Activated naive CD4-positive, alpha-beta T cell treated with anti-CD3 and anti-CD28 coated beads, Interleukin-2, amount 50 U/mL, for 72 hours (primary cell): ENCODE measurements around the gene NKAIN2. TPM values are rescaled to one million over a fixed set of nuclear protein-coding genes. Genes with fewer than 3 reads are reported as not detected.

Experiments used
- ATAC-seq, 2 donors: fragments of 150-1000 bp; cut with Tn5 transposase; 2 replicates each; pipeline ENCODE4 v1.10.0; 2021; ENCODE audit warnings: mild to moderate bottlenecking in 2 of 2, moderate library complexity in 2 of 2
- DNase-seq, 2 donors: peaks; one replicate each; pipeline ENCODE4 v3.0.0; 2021 to 2022; ENCODE audit warnings: low spot score in 2 of 2
- H3K27ac Mint-ChIP-seq, 2 donors: one replicate each; pipeline ENCODE4 v1.8.0; 2022; ENCODE audit warnings: mild to moderate bottlenecking in 2 of 2, mixed read lengths in 2 of 2
- H3K36me3 Mint-ChIP-seq, 2 donors: one replicate each; pipeline ENCODE4 v1.8.0; 2022; ENCODE audit warnings: mixed read lengths in 2 of 2
- H3K9me3 Mint-ChIP-seq, 2 donors: one replicate each; pipeline ENCODE4 v1.8.0; 2022; ENCODE audit warnings: mixed read lengths in 2 of 2
- total RNA-seq, 2 donors: library from RNA; stranded (reverse); gene quantifications; one replicate each; pipeline ENCODE4 v1.2.3, GENCODE V29; 2022

The NKAIN2 gene
- total RNA-seq, 2 donors from 2014 or later, result not detected

DNA sequence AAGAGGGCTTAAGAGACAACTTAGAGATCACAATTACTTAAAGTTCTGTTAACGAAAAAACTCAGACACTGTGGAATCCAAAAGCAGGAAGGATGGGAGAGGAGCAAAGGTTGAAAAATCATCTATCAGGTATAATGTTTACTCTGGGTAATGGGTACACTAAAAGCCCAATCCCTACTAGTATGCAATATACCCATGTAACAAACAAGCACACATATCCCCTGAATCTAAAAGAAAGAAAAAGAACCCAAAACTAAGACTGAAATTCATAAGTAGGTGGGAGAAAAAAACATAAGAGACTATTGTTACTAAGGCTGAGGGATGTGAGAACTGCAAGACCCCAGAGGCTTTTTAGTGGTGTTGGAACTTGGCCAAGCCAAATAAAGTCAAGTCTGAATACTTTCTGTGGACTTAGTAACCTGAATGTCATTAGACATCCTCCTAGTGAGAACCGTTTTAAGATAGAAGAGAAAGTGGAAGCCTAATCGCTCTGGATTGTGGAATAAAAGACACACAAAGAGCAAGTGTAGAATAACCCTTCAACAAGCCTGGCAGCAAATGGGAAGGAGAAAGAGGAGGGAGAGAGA lies 969.2 kb downstream of the NKAIN2 start:
- H3K9me3 Mint-ChIP-seq, result no peaks in the 10 kb centered on the region
- no peak for DNase-seq
- no peaks in the 10 kb centered on the region for H3K36me3 Mint-ChIP-seq
- H3K27ac Mint-ChIP-seq, result no peak overlapping the region
- no peak for ATAC-seq

- Mint-ChIP-seq H3K27ac (no peak overlapping the region), H3K9me3 (no peaks in the 10 kb centered on the region), H3K36me3 (no peaks in the 10 kb centered on the region)
- no peak for DNase-seq
- no peak for ATAC-seq
Measured at GRCh38 chr6:124775121-124775520, 971.5 kb downstream of the NKAIN2 start.

- Mint-ChIP-seq H3K9me3 (no peaks in the 10 kb centered on the region), H3K27ac (no peak overlapping the region), H3K36me3 (no peaks in the 10 kb centered on the region)
- ATAC-seq (no peak), DNase-seq (no peak)
Measured at GRCh38 chr6:124777863-124778262, 974.2 kb downstream of the NKAIN2 start.

- DNase-seq (no peak), ATAC-seq (no peak)
- no peaks in the 10 kb centered on the region for H3K36me3 Mint-ChIP-seq
- H3K9me3 Mint-ChIP-seq, result no peaks in the 10 kb centered on the region
- H3K27ac Mint-ChIP-seq, result no peak overlapping the region
Measured at GRCh38 chr6:124780623-124781022, 977.0 kb downstream of the NKAIN2 start.

- Mint-ChIP-seq H3K36me3 (no peaks in the 10 kb centered on the region), H3K27ac (no peak overlapping the region), H3K9me3 (peaks cover 0 to 7% of the 10 kb centered on the region in 2 donors)
- no peak for DNase-seq
- ATAC-seq, result no peak
Measured at GRCh38 chr6:124783344-124783743, 979.7 kb downstream of the NKAIN2 start.

GRCh38 chr6:124791156-124791555 lies 987.5 kb downstream of the NKAIN2 start:
- ATAC-seq (no peak), DNase-seq (no peak)
- Mint-ChIP-seq H3K9me3 (peaks cover 0 to 7% of the 10 kb centered on the region in 2 donors), H3K36me3 (no peaks in the 10 kb centered on the region), H3K27ac (no peak overlapping the region)

GRCh38 chr6:124792386-124792785 lies 988.7 kb downstream of the NKAIN2 start:
- peaks cover 0 to under 1% of the 10 kb centered on the region in 2 donors for H3K9me3 Mint-ChIP-seq
- H3K36me3 Mint-ChIP-seq, result no peaks in the 10 kb centered on the region
- DNase-seq, result no peak
- ATAC-seq, result no peak
- no peak overlapping the region for H3K27ac Mint-ChIP-seq

- ATAC-seq (no peak), DNase-seq (no peak)
- Mint-ChIP-seq H3K36me3 (no peaks in the 10 kb centered on the region), H3K27ac (no peak overlapping the region), H3K9me3 (no peaks in the 10 kb centered on the region)
Measured at GRCh38 chr6:124793398-124793797, 989.7 kb downstream of the NKAIN2 start.

- no peak for DNase-seq
- Mint-ChIP-seq H3K27ac (no peak overlapping the region), H3K36me3 (no peaks in the 10 kb centered on the region), H3K9me3 (no peaks in the 10 kb centered on the region)
- no peak for ATAC-seq
Measured at GRCh38 chr6:124795643-124796463, 992.2 kb downstream of the NKAIN2 start.

DNA sequence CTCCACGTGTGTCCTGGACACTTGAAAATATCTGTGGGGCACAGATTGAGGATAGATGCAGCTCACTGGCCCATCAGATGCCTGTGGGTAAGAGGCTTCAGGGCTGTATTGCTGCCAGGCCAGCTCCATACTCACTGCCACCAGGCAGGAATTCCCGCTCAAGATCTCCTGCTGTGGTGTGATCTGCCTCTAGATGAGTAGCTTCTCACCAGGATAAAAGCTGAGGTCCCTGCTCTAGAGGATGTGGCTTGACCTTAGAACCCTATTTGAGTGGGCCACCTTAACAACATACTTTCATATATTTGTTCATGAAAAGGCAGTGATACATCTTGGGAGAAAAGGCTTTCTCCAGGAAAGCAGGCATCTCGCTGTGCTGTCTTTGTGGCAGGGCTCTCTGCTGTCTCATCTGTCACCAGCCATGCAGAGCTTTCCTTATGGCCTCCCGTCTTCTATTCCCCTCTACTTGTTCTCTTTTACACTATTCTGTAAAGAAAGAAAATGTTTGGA lies 992.9 kb downstream of the NKAIN2 start:
- H3K36me3 Mint-ChIP-seq, result no peaks in the 10 kb centered on the region
- H3K27ac Mint-ChIP-seq, result no peak overlapping the region
- ATAC-seq, result no peak
- no peak for DNase-seq
- no peaks in the 10 kb centered on the region for H3K9me3 Mint-ChIP-seq

DNA sequence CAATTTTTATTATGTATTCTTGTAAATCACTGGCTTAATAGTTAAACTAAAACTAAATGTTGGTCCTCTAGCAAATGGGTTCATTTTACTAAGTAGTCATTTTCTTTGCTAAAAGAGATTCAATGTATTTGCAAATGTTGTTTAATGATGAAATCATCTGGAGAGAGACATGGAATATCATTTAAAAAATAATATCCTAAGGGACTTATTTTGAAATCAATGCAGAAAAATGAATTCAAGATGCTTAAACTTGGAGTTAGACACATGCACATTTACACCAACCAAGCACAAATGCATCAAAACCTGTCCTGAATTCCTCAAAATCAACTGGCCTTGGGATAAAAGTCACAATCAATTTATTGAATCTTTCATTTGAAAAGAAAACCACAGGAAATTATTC lies 993.6 kb downstream of the NKAIN2 start:
- DNase-seq, result no peak
- Mint-ChIP-seq H3K36me3 (no peaks in the 10 kb centered on the region), H3K9me3 (no peaks in the 10 kb centered on the region), H3K27ac (no peak overlapping the region)
- ATAC-seq, result no peak

GRCh38 chr6:124798942-124799496 lies 995.4 kb downstream of the NKAIN2 start:
- no peak for ATAC-seq
- no peak overlapping the region for H3K27ac Mint-ChIP-seq
- H3K9me3 Mint-ChIP-seq, result no peaks in the 10 kb centered on the region
- H3K36me3 Mint-ChIP-seq, result no peaks in the 10 kb centered on the region
- DNase-seq, result no peak

DNA sequence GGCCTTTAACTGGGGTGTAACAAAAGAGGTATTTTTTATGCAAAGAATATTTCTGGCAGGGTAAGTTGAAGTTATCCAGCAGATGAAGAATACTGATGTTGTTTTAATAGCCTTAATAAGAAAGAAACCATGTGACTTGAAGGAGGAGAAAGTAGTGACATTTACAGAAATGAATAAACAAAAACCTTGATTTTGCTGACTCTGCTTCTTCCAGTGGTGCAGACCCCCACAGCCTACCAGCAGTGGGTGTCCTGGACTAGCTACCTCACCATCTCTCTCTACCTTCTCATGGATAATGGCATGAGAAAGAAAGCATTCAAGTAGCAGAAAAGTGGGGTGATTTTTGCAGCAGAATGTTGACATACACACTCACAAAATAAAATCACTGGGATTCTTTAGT lies 996.0 kb downstream of the NKAIN2 start:
- Mint-ChIP-seq H3K27ac (no peak overlapping the region), H3K9me3 (no peaks in the 10 kb centered on the region), H3K36me3 (no peaks in the 10 kb centered on the region)
- DNase-seq (no peak), ATAC-seq (no peak)

DNA sequence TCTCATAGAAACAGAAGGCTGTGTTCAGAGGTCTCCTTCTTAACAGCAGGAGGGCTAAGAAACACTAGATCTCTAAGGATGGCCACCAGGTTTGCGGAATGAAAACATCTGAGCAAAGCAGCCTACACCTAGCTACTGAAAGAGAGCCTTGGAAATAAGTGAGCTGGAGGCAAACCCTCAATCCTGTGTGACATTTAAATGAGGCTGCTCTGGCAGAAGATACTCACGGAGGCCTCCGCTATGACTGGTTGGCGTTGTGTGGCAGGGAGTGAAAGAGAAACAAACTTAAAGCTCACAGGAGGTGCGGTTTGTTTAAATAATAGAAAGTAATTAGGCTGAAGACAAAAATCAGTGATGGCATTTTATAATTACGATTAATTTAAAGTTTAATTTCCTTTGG lies 996.6 kb downstream of the NKAIN2 start:
- Mint-ChIP-seq H3K9me3 (no peaks in the 10 kb centered on the region), H3K27ac (no peak overlapping the region), H3K36me3 (no peaks in the 10 kb centered on the region)
- no peak for DNase-seq
- no peak for ATAC-seq

GRCh38 chr6:124812067-124812466 lies 1008.4 kb downstream of the NKAIN2 start:
- H3K27ac Mint-ChIP-seq, result no peak overlapping the region
- DNase-seq (no peak), ATAC-seq (no peak)
- H3K9me3 Mint-ChIP-seq, result peaks cover 0 to 8% of the 10 kb centered on the region in 2 donors
- no peaks in the 10 kb centered on the region for H3K36me3 Mint-ChIP-seq

- H3K9me3 Mint-ChIP-seq, result peaks cover 0 to 6% of the 10 kb centered on the region in 2 donors
- ATAC-seq, result no peak
Measured at GRCh38 chr6:124819346-124819745, 1015.7 kb downstream of the NKAIN2 start.

GRCh38 chr6:124822204-124822613 lies 1018.5 kb downstream of the NKAIN2 start:
- H3K27ac Mint-ChIP-seq, result no peak overlapping the region
- no peaks in the 10 kb centered on the region for H3K9me3 Mint-ChIP-seq
- no peak for DNase-seq
- ATAC-seq, result no peak
- H3K36me3 Mint-ChIP-seq, result no peaks in the 10 kb centered on the region

More at GRCh38 chr6:124819346-124819745, 1015.7 kb downstream of the NKAIN2 start:
- no peaks in the 10 kb centered on the region for H3K36me3 Mint-ChIP-seq
- no peak overlapping the region for H3K27ac Mint-ChIP-seq
- no peak for DNase-seq
